M059J (cell line): ENCODE results near the gene HNF1A. TPM values are rescaled to one million over a fixed set of nuclear protein-coding genes. Genes with fewer than 3 reads are reported as not detected.
"Not testable (repeated sequence)": the region's sequence is repeated elsewhere in the genome, so short reads cannot be mapped to it uniquely, and the experiment has no call there.

Experiments
- DNase-seq: peaks from one replicate; pipeline ENCODE4 v3.0.0-alpha.2; 2012; ENCODE audit warnings: low read depth
- total RNA-seq: library from RNA; depleted of rRNA; stranded (reverse); fragments of >200 nt; shearing (Covaris generic); gene quantifications from 2 replicates; pipeline ENCODE4 v1.2.3, GENCODE V29; 2014

Gene HNF1A
- total RNA-seq, 1 experiment from 2014 or later = not detected

GRCh38 chr12:121010860-121011259 lies 32.5 kb downstream of the HNF1A start:
- DNase-seq = no peak

- DNase-seq = no peak
These were observed 33.5 kb downstream of the HNF1A start for GRCh38 chr12:121011820-121012219.

- no peak for DNase-seq
These were observed 35.4 kb downstream of the HNF1A start for GRCh38 chr12:121013715-121014114.

GRCh38 chr12:121015825-121016766 lies 37.8 kb downstream of the HNF1A start, which contains the start of gene C12orf43:
TSS of gene C12orf43 (minus strand) at chr12:121016487. CDS start at chr12:121016474, 13 bp downstream.
- peak; percentile 91 for DNase-seq

- no peak for DNase-seq
These were observed 39.7 kb downstream of the HNF1A start for GRCh38 chr12:121017966-121018491.

- DNase-seq = no peak
These were observed 40.7 kb downstream of the HNF1A start for GRCh38 chr12:121018860-121019617.

- no peak for DNase-seq
These were observed 43.4 kb downstream of the HNF1A start for GRCh38 chr12:121021754-121022153.

GRCh38 chr12:121022713-121023112 lies 44.4 kb downstream of the HNF1A start:
- DNase-seq = no peak

- DNase-seq = no peak
These were observed 45.5 kb downstream of the HNF1A start for GRCh38 chr12:121023799-121024198.

- peak; percentile 23 for DNase-seq
These were observed 47.3 kb downstream of the HNF1A start for GRCh38 chr12:121025442-121026226.

GRCh38 chr12:121026274-121027045 lies 48.1 kb downstream of the HNF1A start:
- no peak for DNase-seq

- DNase-seq = no peak
These were observed 52.4 kb downstream of the HNF1A start for GRCh38 chr12:121030576-121031212.

- peak; percentile 95 for DNase-seq
These were observed 55.4 kb downstream of the HNF1A start for GRCh38 chr12:121033625-121034349.

- DNase-seq = peak; percentile 17
These were observed 56.4 kb downstream of the HNF1A start for GRCh38 chr12:121034616-121035305.

GRCh38 chr12:121036810-121037326 lies 58.5 kb downstream of the HNF1A start:
- peak; percentile 87 for DNase-seq

GRCh38 chr12:121038861-121039668 lies 60.7 kb downstream of the HNF1A start, which contains the start of gene OASL:
TSS of gene OASL (minus strand) at chr12:121039246. CDS start at chr12:121038971, 275 bp downstream.
- peak; percentile 92 for DNase-seq

GRCh38 chr12:121043067-121043466 lies 64.7 kb downstream of the HNF1A start:
- DNase-seq = no peak

- DNase-seq = not testable (repeated sequence)
These were observed 69.1 kb downstream of the HNF1A start for GRCh38 chr12:121047400-121047799.
